Neuronal stem cell (in vitro differentiated cells): ENCODE data around the gene PKD1L1.
"Not testable (repeated sequence)": the region's sequence is repeated elsewhere in the genome, so short reads cannot be mapped to it uniquely, and the experiment has no call there.

Source experiments
- DNase-seq: peaks from one replicate; pipeline ENCODE4 v3.0.0-alpha.2; 2013; ENCODE audit warnings: low spot score
- H2AFZ ChIP-seq: one replicate; pipeline ENCODE4 v1.6.1; 2013; ENCODE audit warnings: mild to moderate bottlenecking, low read length, inconsistent platforms
- H2AK5ac ChIP-seq: 2 replicates; pipeline ENCODE4 v1.6.1; 2013; ENCODE audit warnings: low read depth, mild to moderate bottlenecking, inconsistent platforms, low read length, moderate library complexity, mixed read lengths
- H2BK120ac ChIP-seq: 2 replicates; pipeline ENCODE4 v1.6.1; 2013; ENCODE audit warnings: low read depth, mild to moderate bottlenecking, inconsistent platforms, low read length, moderate library complexity, mixed read lengths
- H2BK12ac ChIP-seq: one replicate; pipeline ENCODE4 v1.6.1; 2013; ENCODE audit warnings: low read length, inconsistent platforms
- H2BK15ac ChIP-seq: 2 replicates; pipeline ENCODE4 v1.6.1; 2013; ENCODE audit warnings: mild to moderate bottlenecking, low read length, inconsistent platforms, mixed read lengths
- H2BK5ac ChIP-seq: one replicate; pipeline ENCODE4 v1.6.1; 2013; ENCODE audit warnings: inconsistent platforms, mild to moderate bottlenecking, low read length, moderate library complexity
- H3K14ac ChIP-seq: one replicate; pipeline ENCODE4 v1.6.1; 2013; ENCODE audit warnings: low read length, inconsistent platforms
- H3K18ac ChIP-seq: 2 replicates; pipeline ENCODE4 v1.6.1; 2013; ENCODE audit warnings: low read length, inconsistent platforms
- H3K23ac ChIP-seq: 2 replicates; pipeline ENCODE4 v1.6.1; 2013; ENCODE audit warnings: low read depth, mild to moderate bottlenecking, mixed read lengths, low read length, inconsistent platforms; ENCODE audit not compliant: poor library complexity
- H3K27ac ChIP-seq: replicated peaks from 3 replicates; pipeline ENCODE4 v1.5.1; 2013; ENCODE audit warnings: low read length, inconsistent platforms
- H3K27me3 ChIP-seq, 3 experiments: 2 replicates each; pipeline ENCODE4 v1.6.1; 2013; ENCODE audit warnings: low read length in 3 of 3, mild to moderate bottlenecking in 2 of 3, inconsistent platforms in 1 of 3, low read depth in 1 of 3, mixed read lengths in 1 of 3, moderate library complexity in 1 of 3; ENCODE audit not compliant: control insufficient read depth in 3 of 3, insufficient read depth in 3 of 3
- H3K36me3 ChIP-seq, 2 donors: replicated peaks in 1 of 2; 2 replicates each; pipeline ENCODE4 v1.6.1; 2013; ENCODE audit warnings: low read length in 2 of 2; ENCODE audit not compliant: control insufficient read depth in 2 of 2, insufficient read depth in 2 of 2
- H3K4ac ChIP-seq: 2 replicates; pipeline ENCODE4 v1.6.1; 2013; ENCODE audit warnings: inconsistent platforms, mild to moderate bottlenecking, low read length, moderate library complexity
- H3K4me1 ChIP-seq, 2 donors: 1 replicate in 1 of 2; 2 replicates in 1 of 2; pipeline ENCODE4 v1.6.1; 2013; ENCODE audit warnings: low read length in 2 of 2, low read depth in 1 of 2; ENCODE audit not compliant: control insufficient read depth in 2 of 2, insufficient read depth in 1 of 2
- H3K4me2 ChIP-seq: one replicate; pipeline ENCODE4 v1.6.1; 2013; ENCODE audit warnings: mild to moderate bottlenecking, low read length, inconsistent platforms; ENCODE audit not compliant: insufficient read depth, poor library complexity, severe bottlenecking
- H3K4me3 ChIP-seq, 2 donors: 2 replicates each; pipeline ENCODE4 v1.5.1; 2013; ENCODE audit warnings: low read length in 2 of 2, mild to moderate bottlenecking in 2 of 2, inconsistent platforms in 1 of 2, moderate library complexity in 1 of 2
- H3K79me1 ChIP-seq: one replicate; pipeline ENCODE4 v1.6.1; 2013; ENCODE audit warnings: low read depth, mild to moderate bottlenecking, inconsistent platforms, low read length, moderate library complexity
- H3K9ac ChIP-seq: one replicate; pipeline ENCODE4 v1.6.1; 2013; ENCODE audit warnings: mild to moderate bottlenecking, low read depth, low read length, inconsistent platforms; ENCODE audit not compliant: poor library complexity
- H3K9me3 ChIP-seq, 2 donors: replicated peaks in 1 of 2; 2 replicates each; pipeline versions ENCODE3 to v1.6.1; 2013; ENCODE audit warnings: low read length in 2 of 2, mild to moderate bottlenecking in 2 of 2, inconsistent platforms in 1 of 2, low read depth in 1 of 2, mixed read lengths in 1 of 2, moderate library complexity in 1 of 2; ENCODE audit not compliant: control insufficient read depth in 2 of 2, insufficient read depth in 1 of 2
- H4K8ac ChIP-seq: one replicate; pipeline ENCODE4 v1.6.1; 2013; ENCODE audit warnings: low read depth, mild to moderate bottlenecking, inconsistent platforms, low read length, moderate library complexity
- H4K91ac ChIP-seq: one replicate; pipeline ENCODE4 v1.6.1; 2013; ENCODE audit warnings: low read length, low read depth, mild to moderate bottlenecking, inconsistent platforms; ENCODE audit not compliant: poor library complexity
- WGBS, 2 donors: extraction: QIAGEN DNeasy Blood & Tissue Kit; methylation state at CpG; one replicate each; pipeline ENCODE4 v1.1.7; 2013; ENCODE audit warnings: missing lambda C conversion rate in 2 of 2, mixed read lengths in 1 of 2; ENCODE audit not compliant: insufficient read length in 2 of 2, insufficient replicate concordance in 1 of 2; ENCODE audit errors: extremely low coverage in 2 of 2; 5-methylcytosine and 5-hydroxymethylcytosine counted together

The PKD1L1 gene

GRCh38 chr7:47943676-47944474 lies 4.4 kb downstream of the PKD1L1 start:
- no peak overlapping the region for H2BK12ac ChIP-seq
- H3K79me1 ChIP-seq, result no peaks in the 10 kb centered on the region
- H2AFZ ChIP-seq, result no peak overlapping the region
- peak overlapping the region in 1 of 2 donors; percentile 39 for H3K4me3 ChIP-seq
- no peak overlapping the region for H3K4ac ChIP-seq
- WGBS, 2 donors, result no CpG with 5 or more reads among the region's 8 CpGs
- H2AK5ac ChIP-seq, result no peak overlapping the region
- peaks cover 0 to 2% of the 10 kb centered on the region in 2 donors for H3K36me3 ChIP-seq
- no peak overlapping the region for H3K14ac ChIP-seq
- H3K27ac ChIP-seq, result no peak overlapping the region
- H3K4me2 ChIP-seq, result no peak overlapping the region
- H3K9me3 ChIP-seq, result no peaks in the 10 kb centered on the region
- no peak overlapping the region for H4K8ac ChIP-seq
- no peak overlapping the region for H2BK5ac ChIP-seq
- no peak overlapping the region for H2BK15ac ChIP-seq
- no peak overlapping the region for H3K9ac ChIP-seq
- H3K23ac ChIP-seq, result no peak overlapping the region
- no peak overlapping the region for H3K18ac ChIP-seq
- DNase-seq, result no peak
- no peak overlapping the region for H2BK120ac ChIP-seq
- peaks cover 5 to 7% of the 10 kb centered on the region in 2 donors for H3K4me1 ChIP-seq
- no peak overlapping the region for H4K91ac ChIP-seq
- peaks cover 0 to 12% (median 0%) of the 10 kb centered on the region in 3 experiments for H3K27me3 ChIP-seq

GRCh38 chr7:47942651-47943050 lies 5.6 kb downstream of the PKD1L1 start:
- peak overlapping the region; percentile 27 for H2BK12ac ChIP-seq
- H3K18ac ChIP-seq, H3K14ac ChIP-seq, H3K9me3 ChIP-seq, H2BK15ac ChIP-seq, H3K4me2 ChIP-seq, H3K4me3 ChIP-seq, H3K23ac ChIP-seq, H3K4me1 ChIP-seq, H4K91ac ChIP-seq, H2BK120ac ChIP-seq, H4K8ac ChIP-seq, H2BK5ac ChIP-seq, H3K27ac ChIP-seq, H3K4ac ChIP-seq, H3K36me3 ChIP-seq, H2AFZ ChIP-seq, H3K79me1 ChIP-seq, H3K9ac ChIP-seq, DNase-seq, H2AK5ac ChIP-seq: not testable (repeated sequence)
- no CpG with 5 or more reads among the region's 10 CpGs for WGBS, 2 donors
- H3K27me3 ChIP-seq, result peaks cover 0 to 19% (median 0%) of the 10 kb centered on the region in 3 experiments

- Histone ChIP-seq H3K18ac (no peak overlapping the region), H2BK120ac (no peak overlapping the region), H3K4me2 (no peak overlapping the region), H4K8ac (no peak overlapping the region), H2AFZ (no peak overlapping the region), H3K4ac (no peak overlapping the region), H3K4me3 (no peak overlapping the region), H2BK15ac (no peak overlapping the region), H3K27ac (no peak overlapping the region), H2BK5ac (no peak overlapping the region), H3K9me3 (no peaks in the 10 kb centered on the region), H3K23ac (no peak overlapping the region), H3K36me3 (peaks cover 0 to 2% of the 10 kb centered on the region in 2 donors), H3K9ac (no peak overlapping the region), H4K91ac (no peak overlapping the region), H2AK5ac (no peak overlapping the region), H3K27me3 (peaks cover 0 to 19% (median 0%) of the 10 kb centered on the region in 3 experiments), H2BK12ac (no peak overlapping the region), H3K79me1 (no peaks in the 10 kb centered on the region), H3K4me1 (peaks cover 9 to 10% of the 10 kb centered on the region in 2 donors), H3K14ac (no peak overlapping the region)
- 100% methylated on average over 1 of the region's 10 CpGs; no CpG with 5 or more reads in 1 of the 2 donors for WGBS, 2 donors
- DNase-seq, result no peak
Observed at GRCh38 chr7:47942132-47942531, 6.1 kb downstream of the PKD1L1 start.

- Histone ChIP-seq H3K4me3 (no peak overlapping the region), H3K9me3 (no peaks in the 10 kb centered on the region), H2AFZ (no peak overlapping the region), H3K79me1 (no peaks in the 10 kb centered on the region), H3K9ac (no peak overlapping the region), H4K91ac (no peak overlapping the region), H2BK15ac (no peak overlapping the region), H2BK5ac (no peak overlapping the region), H3K36me3 (no peaks in the 10 kb centered on the region), H2BK12ac (no peak overlapping the region), H3K14ac (no peak overlapping the region), H3K27me3 (peaks cover 0 to 19% (median 0%) of the 10 kb centered on the region in 3 experiments), H3K4me2 (no peak overlapping the region), H3K27ac (no peak overlapping the region), H3K18ac (no peak overlapping the region), H3K4ac (no peak overlapping the region), H2AK5ac (no peak overlapping the region), H3K4me1 (peaks cover 9 to 16% of the 10 kb centered on the region in 2 donors), H4K8ac (no peak overlapping the region), H3K23ac (no peak overlapping the region), H2BK120ac (no peak overlapping the region)
- no CpG with 5 or more reads among the region's 9 CpGs for WGBS, 2 donors
- no peak for DNase-seq
Observed at GRCh38 chr7:47941136-47941844, 7.0 kb downstream of the PKD1L1 start.
